ENCODE measurements around the gene SPEM1.

Gene SPEM1, protein sequence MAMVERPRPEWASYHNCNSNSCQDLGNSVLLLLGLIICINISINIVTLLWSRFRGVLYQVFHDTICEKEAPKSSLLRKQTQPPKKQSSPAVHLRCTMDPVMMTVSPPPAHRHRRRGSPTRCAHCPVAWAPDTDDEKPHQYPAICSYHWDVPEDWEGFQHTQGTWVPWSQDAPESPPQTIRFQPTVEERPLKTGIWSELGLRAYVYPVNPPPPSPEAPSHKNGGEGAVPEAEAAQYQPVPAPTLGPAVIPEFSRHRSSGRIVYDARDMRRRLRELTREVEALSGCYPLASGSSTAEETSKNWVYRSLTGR

GRCh38 chr17:7419819-7420610 is at the start of gene SPEM1:
TSS of gene SPEM1 (plus strand) at chr17:7420324. CDS start at chr17:7420385, 61 bp downstream.
- no peak for DNase-seq (ENCODE audit: low spot score)

DNA sequence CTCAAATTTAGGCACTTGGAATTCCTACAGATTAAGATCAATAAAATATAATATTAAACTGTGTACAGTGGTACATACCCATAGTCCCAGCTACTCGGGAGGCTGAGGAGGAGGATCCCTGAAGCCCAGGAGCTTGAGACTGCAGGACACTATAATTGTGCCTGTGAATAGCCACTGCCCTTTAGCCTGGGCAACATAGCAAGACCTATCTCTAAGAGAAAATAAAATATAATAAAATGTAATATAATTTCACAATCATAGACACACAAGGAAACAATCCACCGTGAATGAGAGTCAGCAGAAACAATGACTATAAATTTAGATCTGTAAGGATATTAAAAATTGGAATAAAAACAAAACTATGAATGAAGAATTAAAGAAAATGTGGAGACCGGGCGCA is 49.3 kb upstream of the SPEM1 start:
- no peak for DNase-seq (ENCODE audit: low spot score)

DNA sequence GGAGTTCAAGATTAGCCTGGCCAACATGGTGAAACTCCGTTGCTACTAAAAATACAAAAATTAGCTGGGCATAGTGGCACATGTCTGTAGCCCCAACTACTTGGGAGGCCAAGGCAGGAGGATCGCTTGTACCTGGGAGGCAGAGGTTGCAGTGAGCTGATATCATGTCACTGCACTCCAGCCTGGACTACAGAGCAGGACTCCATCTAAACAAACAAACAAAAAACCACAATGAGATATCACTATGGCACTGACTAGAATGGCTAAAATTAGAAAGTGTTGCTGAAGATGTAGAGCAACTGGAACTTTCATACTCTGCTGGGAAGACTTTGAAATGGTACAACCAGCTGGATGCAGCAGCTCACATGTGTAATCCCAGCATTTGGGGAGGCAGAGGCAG is 45.8 kb upstream of the SPEM1 start:
- no peak for DNase-seq (ENCODE audit: low spot score)

DNA sequence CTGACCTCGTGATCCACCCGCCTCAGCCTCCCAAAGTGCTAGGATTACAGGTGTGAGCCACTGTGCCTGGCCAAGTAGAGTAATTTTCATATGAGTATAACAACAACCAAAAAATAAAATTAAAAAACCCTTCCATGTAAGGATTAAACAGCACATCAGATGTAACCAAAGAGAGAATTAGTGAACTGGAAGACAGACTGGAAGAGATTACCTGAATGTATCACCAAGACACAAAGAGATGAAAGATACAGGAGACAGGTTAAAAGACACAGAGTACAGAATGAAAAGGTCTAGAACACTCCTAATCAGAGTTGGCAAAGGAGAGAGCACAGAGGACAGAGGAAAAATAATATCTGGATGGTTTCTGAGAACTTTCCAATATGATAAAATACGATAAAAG is 41.0 kb upstream of the SPEM1 start:
- DNase-seq (ENCODE audit: low spot score) = no peak

- DNase-seq (ENCODE audit: low spot score) = no peak
These were observed 39.8 kb upstream of the SPEM1 start for GRCh38 chr17:7380321-7380720.

GRCh38 chr17:7380855-7381683 is 39.1 kb upstream of the SPEM1 start, which contains the start of gene TNK1:
TSS of gene TNK1 (plus strand) at chr17:7381089. CDS start at chr17:7382927, 1,838 bp downstream.
- peak; percentile 66 for DNase-seq (ENCODE audit: low spot score)

DNA sequence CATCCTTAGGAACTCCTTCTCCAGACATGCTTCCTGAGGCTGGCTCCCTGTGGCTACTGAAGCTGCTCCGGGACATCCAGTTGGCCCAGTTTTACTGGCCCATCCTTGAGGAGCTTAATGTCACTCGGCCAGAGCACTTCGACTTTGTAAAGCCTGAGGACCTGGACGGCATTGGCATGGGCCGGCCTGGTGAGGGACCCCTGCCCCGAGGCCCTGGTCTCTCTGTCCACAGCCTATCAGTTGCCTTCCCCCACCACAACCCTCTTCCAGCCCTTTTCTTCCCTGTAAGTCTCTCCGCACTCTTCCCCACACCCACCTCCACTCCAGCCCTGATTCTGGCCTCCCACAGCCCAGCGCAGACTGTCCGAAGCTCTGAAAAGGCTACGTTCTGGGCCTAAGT is 37.2 kb upstream of the SPEM1 start:
- DNase-seq (ENCODE audit: low spot score) = no peak

GRCh38 chr17:7383371-7383741 is 36.8 kb upstream of the SPEM1 start:
- DNase-seq (ENCODE audit: low spot score) = no peak

DNA sequence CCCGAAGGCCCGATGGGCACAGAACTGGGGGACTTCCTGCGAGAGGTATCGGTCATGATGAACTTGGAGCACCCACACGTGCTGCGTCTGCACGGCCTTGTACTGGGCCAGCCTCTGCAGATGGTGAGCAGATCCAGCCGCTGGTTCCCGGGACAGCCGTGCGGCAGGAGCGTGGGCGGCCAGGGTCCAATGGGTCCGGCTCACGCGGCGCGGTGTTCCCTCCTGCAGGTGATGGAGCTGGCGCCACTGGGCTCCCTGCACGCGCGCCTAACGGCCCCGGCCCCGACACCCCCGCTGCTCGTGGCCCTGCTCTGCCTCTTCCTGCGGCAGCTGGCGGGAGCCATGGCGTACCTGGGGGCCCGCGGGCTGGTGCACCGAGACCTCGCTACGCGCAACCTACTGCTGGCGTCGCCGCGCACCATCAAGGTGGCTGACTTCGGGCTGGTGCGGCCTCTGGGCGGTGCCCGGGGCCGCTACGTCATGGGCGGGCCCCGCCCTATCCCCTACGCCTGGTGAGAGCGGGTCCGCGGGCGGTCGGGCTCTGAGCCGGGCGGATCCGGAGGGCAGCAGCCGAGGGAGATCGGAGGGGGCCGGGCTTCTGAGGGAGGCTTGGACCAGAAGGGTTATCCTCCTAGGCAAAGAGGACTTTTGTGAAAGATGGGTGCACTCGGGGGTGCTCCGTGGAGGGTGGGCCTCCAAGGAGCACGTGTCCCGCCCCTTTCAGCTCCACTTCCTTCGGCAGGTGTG is 36.2 kb upstream of the SPEM1 start:
- no peak for DNase-seq (ENCODE audit: low spot score)

GRCh38 chr17:7384489-7385081 is 35.5 kb upstream of the SPEM1 start:
- no peak for DNase-seq (ENCODE audit: low spot score)

DNA sequence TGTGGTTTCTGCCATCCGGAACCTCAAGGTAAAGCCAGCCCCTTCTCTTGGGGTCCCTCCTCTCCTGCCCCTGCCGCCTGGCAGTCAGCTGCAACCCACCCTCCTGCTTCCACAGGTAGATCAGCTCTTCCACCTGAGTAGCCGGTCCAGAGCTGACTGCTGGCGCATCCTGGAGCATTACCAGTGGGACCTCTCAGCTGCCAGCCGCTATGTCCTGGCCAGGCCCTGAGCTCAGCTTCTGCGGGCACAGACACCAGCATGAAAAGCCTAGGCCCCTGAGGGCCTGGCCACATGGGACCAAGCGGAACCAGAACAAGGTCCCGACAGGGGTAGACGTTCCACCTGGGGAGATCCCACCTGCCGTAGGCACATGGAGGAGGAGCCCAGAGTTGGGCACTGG is 31.3 kb upstream of the SPEM1 start:
- DNase-seq (ENCODE audit: low spot score) = no peak

DNA sequence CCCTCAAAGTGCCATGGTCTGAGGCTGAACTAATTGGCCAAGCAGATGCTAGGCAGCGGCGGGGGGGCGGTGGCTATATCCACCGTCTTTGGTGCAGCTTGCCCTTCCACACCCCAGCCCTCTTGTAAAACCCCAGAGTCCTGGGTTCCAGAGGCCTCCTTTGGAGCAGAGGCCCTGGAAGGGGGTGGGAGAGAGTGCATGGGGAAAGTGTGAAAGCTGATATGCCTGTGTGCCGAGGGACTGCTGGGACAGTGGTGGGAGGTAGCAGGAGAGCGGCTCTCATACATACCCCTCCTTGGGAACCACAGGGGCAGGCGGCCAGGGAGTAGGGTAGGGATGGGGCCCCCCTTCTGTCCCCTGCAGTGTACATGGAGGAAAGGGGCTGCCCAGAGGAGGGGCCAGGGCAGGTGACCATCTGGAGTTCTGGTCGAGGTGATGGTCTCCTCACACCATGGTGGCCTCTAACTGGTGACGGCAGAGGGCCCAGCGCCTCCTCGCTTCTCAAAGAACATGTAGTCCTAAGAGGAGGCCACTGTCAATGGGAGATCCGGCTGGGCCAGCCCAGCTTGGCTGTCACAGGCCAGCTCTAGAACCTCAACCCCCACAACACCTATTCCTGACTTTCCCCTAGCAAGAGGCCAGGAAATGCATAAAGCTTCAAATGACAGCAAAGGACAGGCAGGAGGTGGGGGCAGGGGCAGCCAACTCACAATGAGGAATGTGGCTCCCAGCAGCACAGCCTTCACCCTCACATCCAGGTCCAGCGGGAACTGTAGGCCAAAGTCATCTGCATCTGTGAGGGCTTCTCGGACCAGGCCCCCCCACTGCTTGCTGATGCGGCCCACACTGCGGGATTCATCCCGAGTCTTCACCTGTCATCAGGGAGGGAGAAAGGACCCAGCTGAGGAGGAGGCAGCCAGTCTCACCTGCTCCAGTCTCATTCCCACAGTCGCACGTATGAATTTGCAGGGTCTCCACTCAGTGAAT is 29.9 kb upstream of the SPEM1 start:
- no peak for DNase-seq (ENCODE audit: low spot score)

GRCh38 chr17:7391307-7391706 is 28.8 kb upstream of the SPEM1 start:
- DNase-seq (ENCODE audit: low spot score) = no peak

DNA sequence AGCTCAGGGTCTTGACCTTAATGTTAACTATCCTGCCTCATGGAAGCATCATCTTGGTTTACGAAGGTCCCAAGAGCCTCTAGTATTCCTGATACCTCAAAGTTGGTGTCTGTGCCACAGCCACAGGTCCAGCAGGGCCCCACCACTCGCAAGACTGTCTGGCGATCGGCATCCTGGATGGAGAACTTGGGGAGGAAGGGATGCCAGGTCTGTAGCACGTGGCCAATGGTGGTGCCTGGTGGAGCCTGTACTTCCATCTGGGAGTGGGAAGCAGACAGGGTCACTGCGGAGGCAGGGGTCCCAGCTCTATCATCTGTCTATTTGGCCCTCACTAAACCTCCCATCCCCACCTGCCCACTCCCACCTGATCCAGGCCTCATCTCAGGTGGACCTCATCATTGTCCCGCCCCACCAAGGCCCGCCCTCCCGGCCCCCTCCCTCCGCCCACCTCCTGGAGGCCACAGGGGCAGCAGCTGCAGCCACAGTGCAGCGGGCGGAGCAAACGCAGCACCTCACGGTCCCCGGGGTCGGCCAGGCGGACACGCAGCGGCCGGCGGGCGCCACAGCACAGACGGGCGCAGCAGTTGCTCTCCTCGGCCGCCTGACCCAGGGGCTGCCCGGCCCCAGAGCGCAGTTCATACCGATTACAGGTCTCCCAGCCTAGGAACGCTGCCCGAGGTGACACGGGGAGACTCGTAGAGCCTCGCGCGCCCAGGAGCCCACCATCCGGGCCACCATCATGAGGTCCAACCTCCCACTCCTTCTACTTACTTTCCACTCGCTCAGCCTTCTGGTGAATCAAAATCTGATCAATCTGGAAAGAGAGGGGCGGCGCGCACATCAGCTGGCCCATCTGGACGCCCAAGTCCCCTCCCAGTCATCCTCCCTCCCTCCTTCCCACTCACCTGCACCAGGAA is 27.2 kb upstream of the SPEM1 start:
- no peak for DNase-seq (ENCODE audit: low spot score)

GRCh38 chr17:7393613-7394451 is 26.3 kb upstream of the SPEM1 start:
- DNase-seq (ENCODE audit: low spot score) = peak; percentile 40

DNA sequence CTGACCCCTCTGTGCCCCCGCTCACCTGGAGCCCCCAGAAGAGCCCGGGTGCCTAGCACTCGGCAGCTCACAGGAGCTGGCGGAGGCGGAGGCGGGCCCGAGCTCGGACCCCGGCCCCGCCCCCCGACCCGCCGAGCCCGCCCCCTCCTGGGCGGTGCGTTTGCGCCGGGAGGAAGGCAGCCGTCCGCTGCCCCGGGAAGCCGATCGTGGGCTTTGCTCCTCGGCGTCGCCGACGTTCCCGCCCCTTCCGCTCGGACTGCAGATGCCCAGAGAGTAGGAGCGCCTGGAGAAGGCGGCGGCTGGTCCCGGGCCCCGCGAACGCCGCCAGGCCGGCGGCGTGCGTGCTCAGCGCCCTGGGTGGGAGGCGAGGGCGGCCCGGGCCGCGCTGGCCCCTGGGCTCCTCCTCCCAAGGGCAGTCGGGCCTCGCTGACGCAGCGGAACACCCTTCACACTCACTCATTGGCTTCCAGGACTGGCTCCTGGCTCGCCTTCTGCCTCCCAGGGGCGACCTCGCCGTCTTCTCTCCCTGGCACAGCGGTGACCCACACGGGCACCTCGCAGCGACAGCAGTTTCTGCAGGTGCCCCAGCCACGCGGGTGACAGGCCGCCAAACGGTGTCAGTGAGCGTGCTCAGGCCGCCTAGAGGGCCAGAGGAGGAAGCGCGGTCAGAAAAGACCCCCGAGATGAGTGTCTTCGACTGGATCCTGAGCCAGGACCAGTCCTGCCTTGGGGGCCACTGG is 25.5 kb upstream of the SPEM1 start, which contains the start of gene PLSCR3:
TSS of gene PLSCR3 (minus strand) at position 74 of the 740 bp plus-strand sequence. CDS start 415 bp downstream, outside the sequence.
- peak; percentile 86 for DNase-seq (ENCODE audit: low spot score)

- DNase-seq (ENCODE audit: low spot score) = no peak
These were observed 24.0 kb upstream of the SPEM1 start for GRCh38 chr17:7396147-7396546.

Data from HuH-7 (cell line).